ENCODE data around the gene FOLR2. TPM values are rescaled to one million over a fixed set of nuclear protein-coding genes. Genes with fewer than 3 reads are reported as not detected.

FOLR2 gene
- total RNA-seq, 1 donor from 2014 or later, result not detected

GRCh38 chr11:72247584-72247983, 31.0 kb downstream of the FOLR2 start:
- Histone ChIP-seq H3K36me3 (ENCODE audit: control insufficient read depth, insufficient read depth, low read length) (no peaks in the 10 kb centered on the region), H3K27me3 (ENCODE audit: control insufficient read depth, insufficient read depth, low read length) (peaks cover 48% of the 10 kb centered on the region), H3K4me3 (ENCODE audit: low read depth, low read length) (no peak overlapping the region)
- no peak for TF ChIP-seq CTCF (IDR thresholded peaks at IDR 0.05; ENCODE audit: insufficient read depth, low read length, poor library complexity, severe bottlenecking)
- DNase-seq (ENCODE audit: low read depth), result no peak

GRCh38 chr11:72249961-72250360, 33.4 kb downstream of the FOLR2 start:
- DNase-seq (ENCODE audit: low read depth), result no peak
- Histone ChIP-seq H3K4me3 (ENCODE audit: low read depth, low read length) (no peak overlapping the region), H3K36me3 (ENCODE audit: control insufficient read depth, insufficient read depth, low read length) (no peaks in the 10 kb centered on the region), H3K27me3 (ENCODE audit: control insufficient read depth, insufficient read depth, low read length) (peaks cover 25% of the 10 kb centered on the region)
- no peak for TF ChIP-seq CTCF (IDR thresholded peaks at IDR 0.05; ENCODE audit: insufficient read depth, low read length, poor library complexity, severe bottlenecking)

- H3K36me3 ChIP-seq (ENCODE audit: control insufficient read depth, insufficient read depth, low read length), result no peaks in the 10 kb centered on the region
- DNase-seq (ENCODE audit: low read depth), result no peak
- no peak for TF ChIP-seq CTCF (IDR thresholded peaks at IDR 0.05; ENCODE audit: insufficient read depth, low read length, poor library complexity, severe bottlenecking)
- no peak overlapping the region for H3K4me3 ChIP-seq (ENCODE audit: low read depth, low read length)
- peaks cover 16% of the 10 kb centered on the region for H3K27me3 ChIP-seq (ENCODE audit: control insufficient read depth, insufficient read depth, low read length)
These were observed 34.3 kb downstream of the FOLR2 start for GRCh38 chr11:72250661-72251464.

- TF ChIP-seq CTCF (IDR thresholded peaks at IDR 0.05; ENCODE audit: insufficient read depth, low read length, poor library complexity, severe bottlenecking), result no peak
- no peaks in the 10 kb centered on the region for H3K36me3 ChIP-seq (ENCODE audit: control insufficient read depth, insufficient read depth, low read length)
- peaks cover 16% of the 10 kb centered on the region for H3K27me3 ChIP-seq (ENCODE audit: control insufficient read depth, insufficient read depth, low read length)
- DNase-seq (ENCODE audit: low read depth), result no peak
- no peak overlapping the region for H3K4me3 ChIP-seq (ENCODE audit: low read depth, low read length)
These were observed 35.0 kb downstream of the FOLR2 start for GRCh38 chr11:72251614-72252013.

GRCh38 chr11:72253392-72253791, 36.8 kb downstream of the FOLR2 start:
- no peak overlapping the region for H3K4me3 ChIP-seq (ENCODE audit: low read depth, low read length)
- no peak for TF ChIP-seq CTCF (IDR thresholded peaks at IDR 0.05; ENCODE audit: insufficient read depth, low read length, poor library complexity, severe bottlenecking)
- DNase-seq (ENCODE audit: low read depth), result no peak
- no peaks in the 10 kb centered on the region for H3K36me3 ChIP-seq (ENCODE audit: control insufficient read depth, insufficient read depth, low read length)
- H3K27me3 ChIP-seq (ENCODE audit: control insufficient read depth, insufficient read depth, low read length), result peaks cover 10% of the 10 kb centered on the region

Data from kidney epithelial cell (primary cell).